VCaP (cell line): Measurements from ENCODE around the gene C9.
"Not testable (repeated sequence)": the region's sequence is repeated elsewhere in the genome, so short reads cannot be mapped to it uniquely, and the experiment has no call there.

Experiments
- H3K27ac ChIP-seq: fragments of 450-650 bp; 2 replicates; pipeline ENCODE4 v1.5.1; 2017
- TF ChIP-seq, protein P1 (sequence below): fragments of 450-650 bp; conservative IDR thresholded peaks from 2 replicates; pipeline ENCODE4 v1.5.1; 2017; ENCODE audit warnings: mild to moderate bottlenecking, moderate library complexity

C9 gene

DNA sequence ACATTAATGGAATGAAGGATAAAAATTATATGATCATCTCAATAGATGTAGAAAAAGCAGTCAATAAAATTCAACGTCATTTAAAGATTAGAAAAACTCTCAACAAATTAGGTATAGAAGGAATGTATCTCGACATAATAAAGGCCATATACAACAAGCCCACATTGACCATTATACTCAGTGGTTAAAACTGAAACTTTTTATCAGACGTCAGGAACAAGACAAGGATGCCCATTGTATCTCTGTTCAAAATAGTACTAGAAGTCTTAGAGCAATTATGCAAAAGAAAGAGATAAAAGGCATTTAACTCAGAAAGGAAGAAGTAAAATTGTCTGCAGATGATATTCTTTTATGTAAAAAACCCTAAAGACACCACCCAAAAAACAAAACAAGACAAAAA, 40.8 kb downstream of the C9 start:
- TF ChIP-seq, protein P1, sequence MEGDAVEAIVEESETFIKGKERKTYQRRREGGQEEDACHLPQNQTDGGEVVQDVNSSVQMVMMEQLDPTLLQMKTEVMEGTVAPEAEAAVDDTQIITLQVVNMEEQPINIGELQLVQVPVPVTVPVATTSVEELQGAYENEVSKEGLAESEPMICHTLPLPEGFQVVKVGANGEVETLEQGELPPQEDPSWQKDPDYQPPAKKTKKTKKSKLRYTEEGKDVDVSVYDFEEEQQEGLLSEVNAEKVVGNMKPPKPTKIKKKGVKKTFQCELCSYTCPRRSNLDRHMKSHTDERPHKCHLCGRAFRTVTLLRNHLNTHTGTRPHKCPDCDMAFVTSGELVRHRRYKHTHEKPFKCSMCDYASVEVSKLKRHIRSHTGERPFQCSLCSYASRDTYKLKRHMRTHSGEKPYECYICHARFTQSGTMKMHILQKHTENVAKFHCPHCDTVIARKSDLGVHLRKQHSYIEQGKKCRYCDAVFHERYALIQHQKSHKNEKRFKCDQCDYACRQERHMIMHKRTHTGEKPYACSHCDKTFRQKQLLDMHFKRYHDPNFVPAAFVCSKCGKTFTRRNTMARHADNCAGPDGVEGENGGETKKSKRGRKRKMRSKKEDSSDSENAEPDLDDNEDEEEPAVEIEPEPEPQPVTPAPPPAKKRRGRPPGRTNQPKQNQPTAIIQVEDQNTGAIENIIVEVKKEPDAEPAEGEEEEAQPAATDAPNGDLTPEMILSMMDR: no peak
- H3K27ac ChIP-seq: no peak overlapping the region

DNA sequence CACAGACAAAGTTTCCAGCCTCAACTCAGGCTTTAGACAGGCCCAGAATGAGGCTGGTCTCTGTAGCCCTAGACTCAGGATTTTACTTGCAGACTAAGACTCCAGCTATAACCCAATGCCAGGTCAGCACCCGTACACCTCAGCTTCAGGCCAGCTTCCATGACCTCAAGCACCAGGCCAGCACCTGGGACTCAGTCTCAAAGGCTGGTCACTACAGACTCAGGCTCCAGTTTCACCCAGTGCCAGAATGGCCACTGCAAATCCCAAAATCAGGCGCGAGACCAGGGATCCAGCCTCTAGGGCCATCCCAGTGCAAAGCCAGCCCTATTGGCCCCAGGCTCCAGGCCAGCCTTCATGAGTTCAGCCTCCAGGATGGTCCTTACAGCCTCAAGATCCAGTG, 44.9 kb downstream of the C9 start:
- no peak overlapping the region for H3K27ac ChIP-seq
- TF ChIP-seq, protein P1: no peak

DNA sequence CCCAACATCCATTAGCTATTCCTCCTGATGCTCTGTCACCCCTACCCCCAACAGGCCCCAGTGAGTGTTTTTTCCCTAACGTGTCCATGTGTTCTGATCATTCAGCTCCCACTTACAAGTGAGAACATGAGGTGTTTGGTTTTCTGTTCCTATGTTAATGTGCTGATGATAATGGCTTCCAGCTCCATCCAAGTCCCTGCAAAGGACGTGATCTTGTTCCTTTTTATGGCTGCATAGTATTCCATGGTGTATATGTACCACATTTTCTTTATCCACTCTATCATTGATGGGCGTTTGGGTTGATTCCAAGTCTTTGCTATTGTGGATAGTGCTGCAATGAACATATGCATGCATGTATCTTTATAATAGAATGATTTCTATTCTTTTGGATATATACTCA, 47.8 kb downstream of the C9 start:
- not testable (repeated sequence) for H3K27ac ChIP-seq

DNA sequence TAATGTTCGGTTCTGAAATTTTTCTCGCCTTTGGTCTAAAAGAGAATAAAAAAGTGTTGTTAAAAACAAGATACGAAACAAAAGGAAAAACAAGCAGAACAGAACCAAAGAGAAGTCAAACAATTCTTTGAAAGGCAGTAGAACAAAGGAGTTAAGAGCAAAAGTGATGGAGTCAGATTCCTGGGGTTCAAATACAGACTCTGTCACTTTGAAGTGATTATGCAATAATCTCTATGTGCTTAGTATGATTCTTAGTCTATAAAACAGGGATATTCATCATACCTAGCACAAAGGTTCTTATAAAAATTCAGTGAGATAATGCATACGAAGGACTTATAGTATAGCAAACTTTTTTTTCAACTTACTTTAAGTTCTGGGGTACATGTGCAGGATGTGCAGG, 48.3 kb downstream of the C9 start:
- no peak overlapping the region for H3K27ac ChIP-seq
- TF ChIP-seq, protein P1: no peak

DNA sequence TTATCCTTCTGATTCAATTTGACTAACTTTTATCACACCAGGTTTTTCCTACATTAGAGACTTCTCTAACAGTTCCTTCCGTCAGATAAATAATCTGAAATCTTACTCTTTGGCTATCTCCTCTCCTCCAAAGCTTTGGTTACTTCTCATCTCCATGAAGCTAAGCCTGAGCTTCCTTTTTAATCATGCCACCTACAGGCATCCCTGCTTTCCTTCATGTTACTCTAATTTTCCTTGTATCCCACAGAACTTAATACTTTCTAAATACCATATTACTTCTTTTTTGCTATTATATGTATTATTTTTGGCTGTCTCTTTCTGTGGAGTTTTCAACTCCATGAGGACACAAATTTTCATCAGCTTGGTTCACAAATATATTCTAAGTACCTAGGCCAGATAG, 49.7 kb downstream of the C9 start:
- no peak overlapping the region for H3K27ac ChIP-seq
- TF ChIP-seq, protein P1: peak; percentile 48; the same call in 1 of the 2 replicates

DNA sequence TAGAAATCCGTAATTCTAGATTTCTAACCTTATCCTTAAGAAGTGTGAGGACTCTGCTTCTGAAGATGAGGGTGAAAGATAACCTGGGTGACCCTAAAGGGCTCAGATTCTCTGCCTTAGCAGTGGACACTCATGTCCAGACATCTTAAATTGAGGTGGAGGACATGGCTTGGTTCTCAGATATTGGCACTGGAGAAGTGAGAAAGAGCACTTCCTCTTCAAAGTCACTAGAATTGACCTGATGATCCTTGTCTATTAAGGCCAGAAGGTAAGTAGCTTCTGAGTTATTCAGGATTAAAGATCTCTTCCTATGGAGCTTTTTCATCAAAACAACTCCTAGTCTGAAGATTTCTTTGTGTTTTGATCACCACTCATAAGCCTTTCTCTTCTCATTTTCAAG, 54.8 kb downstream of the C9 start:
- no peak overlapping the region for H3K27ac ChIP-seq

DNA sequence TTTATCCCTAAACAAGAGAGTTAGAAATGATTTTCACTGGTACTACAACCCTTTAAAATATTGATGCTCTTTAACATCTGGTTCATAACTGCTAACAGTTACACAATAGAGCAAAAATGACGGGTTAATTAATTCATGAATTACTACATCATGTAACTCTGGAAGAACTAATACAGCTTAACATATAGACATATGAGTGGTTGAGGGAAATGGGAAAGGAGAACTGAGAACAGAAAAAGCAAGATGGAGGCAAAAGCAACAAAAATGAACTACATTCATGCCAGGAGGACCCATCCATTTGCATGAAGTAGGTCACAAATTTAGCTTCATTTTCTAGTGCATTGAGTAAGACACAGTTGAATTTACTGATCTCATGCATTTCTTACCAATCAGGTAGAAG, 61.8 kb downstream of the C9 start:
- no peak overlapping the region for H3K27ac ChIP-seq
- TF ChIP-seq, protein P1: no peak

More for the DNA sequence above, 54.8 kb downstream of the C9 start:
- TF ChIP-seq, protein P1: no peak

DNA sequence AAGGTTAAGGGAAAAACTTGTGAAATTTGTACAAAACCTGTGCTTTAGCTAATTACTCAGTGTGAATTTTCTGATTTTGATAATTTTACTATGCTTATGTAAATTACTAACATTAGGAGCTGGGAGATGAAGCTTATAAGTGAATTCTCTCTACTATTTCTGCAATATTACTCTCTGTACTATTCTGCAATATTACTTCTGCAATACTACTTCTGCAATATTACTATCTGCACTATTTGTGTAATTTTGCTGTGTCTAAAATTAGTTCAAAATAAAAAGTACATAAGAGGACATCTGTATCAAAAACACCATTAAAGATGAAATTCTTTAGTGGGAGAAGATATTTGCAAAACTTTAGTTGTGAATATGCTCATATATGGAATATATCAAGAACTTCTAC, 62.9 kb downstream of the C9 start:
- TF ChIP-seq, protein P1: no peak

More for the DNA sequence above, 62.9 kb downstream of the C9 start:
- H3K27ac ChIP-seq: no peak overlapping the region
